H7 (cell line): Measurements from ENCODE around the gene CAPS. TPM values are rescaled to one million over a fixed set of nuclear protein-coding genes. Genes with fewer than 3 reads are reported as not detected.

Experiments
- DNase-seq: peaks from one replicate; pipeline ENCODE4 v3.0.0; 2012
- H3K27me3 ChIP-seq: 2 replicates; pipeline ENCODE4 v1.6.0; 2011; ENCODE audit warnings: mild to moderate bottlenecking, low read length; ENCODE audit not compliant: control insufficient read depth, insufficient read depth
- H3K36me3 ChIP-seq: replicated peaks from 2 replicates; pipeline ENCODE4 v1.5.1; 2011; ENCODE audit warnings: low read length; ENCODE audit not compliant: control insufficient read depth, insufficient read depth
- H3K4me3 ChIP-seq: 2 replicates; pipeline ENCODE4 v1.5.1; 2011; ENCODE audit warnings: low read depth, mild to moderate bottlenecking, control low read depth, low read length, moderate library complexity; ENCODE audit not compliant: insufficient read depth
- total RNA-seq: library from RNA; depleted of rRNA; stranded (reverse); fragments of >200 nt; shearing (Covaris generic); gene quantifications from 2 replicates; pipeline ENCODE4 v1.2.3, GENCODE V29; 2014

Gene CAPS
- total RNA-seq, 1 experiment from 2014 or later: 2.2 TPM

DNA sequence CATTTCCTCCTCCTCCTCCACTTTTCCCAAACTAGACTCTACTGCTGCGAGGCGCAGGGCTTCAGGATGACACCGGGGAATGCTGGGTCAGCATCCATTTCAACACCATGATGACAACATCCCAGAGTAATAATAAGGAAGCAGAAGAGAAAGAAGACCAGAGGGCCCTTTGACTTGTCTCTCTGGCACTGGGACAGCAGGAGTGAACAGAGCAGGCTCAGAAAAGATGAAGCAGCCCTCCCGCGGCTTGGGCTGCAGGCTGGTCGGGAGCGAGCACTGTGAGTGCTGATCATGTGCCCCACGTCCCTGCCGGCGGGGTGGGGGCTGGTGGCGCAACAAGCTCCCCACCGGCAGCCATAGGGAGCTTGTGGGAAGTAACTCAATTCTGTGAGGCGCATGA is 33.4 kb downstream of the CAPS start:
- H3K27me3 ChIP-seq: no peaks in the 10 kb centered on the region
- DNase-seq: no peak
- H3K36me3 ChIP-seq: no peaks in the 10 kb centered on the region; the same call in 1 of the 2 replicates
- no peak overlapping the region for H3K4me3 ChIP-seq

DNA sequence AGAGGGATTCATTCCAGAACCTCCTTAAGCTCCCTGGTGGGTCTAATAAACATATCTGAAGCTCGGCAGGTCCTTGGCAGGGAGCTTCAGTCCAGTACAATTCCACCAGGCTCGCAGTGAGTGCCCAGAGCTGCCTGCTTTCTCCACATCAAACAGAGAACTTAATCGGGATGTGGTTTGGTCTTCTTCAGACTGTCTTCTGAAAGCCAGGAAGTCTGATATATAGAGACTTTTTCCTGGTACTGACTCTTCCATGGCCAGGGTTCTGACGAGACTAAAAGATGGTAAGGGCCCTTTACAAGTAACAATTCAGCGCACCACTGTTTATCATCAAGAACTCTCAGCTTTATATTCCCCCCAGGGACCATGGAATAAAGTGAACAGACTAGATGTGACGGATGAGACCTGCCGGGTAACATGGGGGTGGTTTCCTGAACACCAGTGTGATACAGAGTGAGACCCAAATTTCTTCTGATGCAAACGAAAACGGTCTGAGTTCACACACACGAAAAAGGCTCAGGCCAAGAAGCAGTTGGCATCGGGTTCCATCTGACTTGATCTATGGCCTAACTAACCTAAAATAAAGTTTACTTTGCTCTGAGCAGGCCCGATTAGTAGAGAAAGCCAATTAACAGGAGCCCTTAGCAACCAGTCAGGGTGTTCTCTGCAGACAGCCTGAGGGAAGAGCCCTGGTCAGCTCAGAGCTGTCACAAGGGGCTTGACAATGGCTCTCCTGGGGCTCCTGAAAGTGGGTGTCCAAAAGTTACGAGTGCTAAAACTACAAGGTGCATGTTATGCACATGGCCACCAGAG is 34.9 kb downstream of the CAPS start:
- DNase-seq: no peak
- Histone ChIP-seq H3K36me3 (no peaks in the 10 kb centered on the region; the same call in 1 of the 2 replicates), H3K27me3 (no peaks in the 10 kb centered on the region), H3K4me3 (no peak overlapping the region)

- DNase-seq: no peak
Observed at GRCh38 chr19:5949792-5950305, 35.8 kb downstream of the CAPS start.

DNA sequence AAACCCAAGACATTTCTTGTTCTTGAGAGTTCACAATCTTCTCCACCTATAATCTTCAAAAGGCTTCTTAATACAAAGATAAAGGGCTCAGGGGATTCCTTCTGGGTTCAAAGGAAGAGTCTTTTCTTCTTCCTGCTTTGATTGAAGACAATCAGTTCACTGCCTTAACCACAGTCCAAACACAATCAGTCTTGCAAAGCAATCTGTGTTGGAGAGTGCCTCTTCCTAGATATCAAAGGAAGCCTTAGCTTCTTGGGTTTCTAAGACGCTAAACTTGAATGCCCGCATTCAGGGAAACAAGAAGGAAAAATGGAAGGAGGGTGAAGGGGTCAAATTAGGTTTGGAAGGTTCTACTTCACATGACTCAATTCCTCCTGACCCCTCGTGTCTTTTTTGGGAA is 36.7 kb downstream of the CAPS start:
- H3K36me3 ChIP-seq: no peaks in the 10 kb centered on the region; the same call in 1 of the 2 replicates
- H3K27me3 ChIP-seq: no peaks in the 10 kb centered on the region
- H3K4me3 ChIP-seq: no peak overlapping the region
- no peak for DNase-seq

More at GRCh38 chr19:5949792-5950305, 35.8 kb downstream of the CAPS start:
- Histone ChIP-seq H3K27me3 (no peaks in the 10 kb centered on the region), H3K4me3 (no peak overlapping the region), H3K36me3 (no peaks in the 10 kb centered on the region; the same call in 1 of the 2 replicates)

DNA sequence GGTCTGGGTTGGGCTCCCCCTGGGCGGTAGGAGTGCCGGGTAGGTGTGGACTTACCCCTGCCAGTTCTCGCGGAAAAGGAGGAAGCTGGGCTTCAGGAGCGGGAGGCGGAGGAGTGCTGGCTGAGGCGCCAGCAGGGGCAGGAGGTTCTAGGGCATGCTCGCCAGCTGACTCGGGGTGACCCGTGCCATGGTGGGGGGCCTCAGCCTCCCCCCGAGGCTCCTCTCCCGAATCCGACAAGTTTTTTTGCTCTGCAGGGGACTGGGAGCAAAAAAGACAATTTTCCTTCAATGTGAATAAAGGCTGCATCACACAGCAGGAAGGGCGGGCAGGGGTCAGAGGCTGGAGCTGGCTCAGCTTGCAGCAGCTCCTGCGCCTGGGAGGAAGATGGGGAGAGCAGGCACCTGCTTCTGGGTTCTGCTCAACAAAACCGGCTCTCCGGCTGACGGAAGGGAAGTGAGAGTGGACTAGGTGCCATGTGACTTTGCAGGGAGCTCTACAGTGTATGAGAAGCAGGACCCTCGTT is 37.3 kb downstream of the CAPS start:
- Histone ChIP-seq H3K27me3 (no peaks in the 10 kb centered on the region), H3K4me3 (no peak overlapping the region), H3K36me3 (no peaks in the 10 kb centered on the region)
- peak; percentile 85 for DNase-seq

GRCh38 chr19:5952193-5953029 is 38.4 kb downstream of the CAPS start:
- Histone ChIP-seq H3K27me3 (no peaks in the 10 kb centered on the region), H3K36me3 (no peaks in the 10 kb centered on the region), H3K4me3 (no peak overlapping the region)
- DNase-seq: no peak

GRCh38 chr19:5953030-5953589 is 39.1 kb downstream of the CAPS start:
- Histone ChIP-seq H3K4me3 (no peak overlapping the region), H3K36me3 (no peaks in the 10 kb centered on the region), H3K27me3 (no peaks in the 10 kb centered on the region)
- no peak for DNase-seq

DNA sequence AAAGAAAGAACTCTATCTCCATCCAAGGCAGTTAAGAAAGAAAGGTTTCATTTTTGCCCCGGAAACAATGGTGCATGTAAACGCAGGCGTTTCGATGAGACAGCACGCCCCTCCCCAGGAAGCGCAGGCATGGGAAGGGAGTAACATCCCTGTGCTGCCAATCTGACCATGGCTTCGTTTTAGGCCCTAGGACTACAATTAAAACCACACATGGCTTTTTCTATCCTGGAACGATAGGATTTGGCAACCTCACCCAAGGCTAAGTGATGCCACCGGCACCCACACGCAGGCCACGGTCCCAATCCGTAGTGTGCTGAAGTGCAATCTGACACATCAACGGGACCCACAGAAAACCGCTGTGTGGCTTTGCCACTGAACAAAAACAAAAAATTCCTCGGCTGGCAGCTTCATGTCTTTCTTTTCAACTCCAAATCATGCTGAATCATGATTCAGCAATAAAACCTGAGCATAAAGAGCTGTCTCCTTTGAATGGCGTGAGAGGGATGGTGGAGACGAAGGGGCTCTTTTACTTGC is 39.7 kb downstream of the CAPS start:
- no peak overlapping the region for H3K4me3 ChIP-seq
- H3K27me3 ChIP-seq: no peaks in the 10 kb centered on the region
- H3K36me3 ChIP-seq: no peaks in the 10 kb centered on the region
- no peak for DNase-seq

DNA sequence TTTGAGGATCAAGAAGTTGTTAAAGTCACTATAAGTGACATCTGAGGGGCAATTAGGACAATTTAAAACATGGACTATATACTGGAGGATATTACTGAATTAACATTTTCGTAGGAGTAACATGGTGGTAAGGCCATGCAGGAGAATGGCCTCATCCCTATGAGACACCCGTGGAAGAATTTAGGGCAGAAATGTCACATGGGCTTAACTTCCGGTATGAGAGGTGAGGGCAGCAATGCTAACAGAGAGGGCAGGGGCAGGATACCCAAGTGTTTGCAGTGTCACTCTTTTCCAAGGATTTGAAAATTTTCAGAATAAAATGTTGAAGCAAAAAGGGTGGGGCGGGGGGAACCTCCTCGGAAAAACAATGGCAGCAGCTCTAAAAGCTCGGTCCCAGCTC is 40.2 kb downstream of the CAPS start:
- no peaks in the 10 kb centered on the region for H3K36me3 ChIP-seq
- H3K27me3 ChIP-seq: no peaks in the 10 kb centered on the region
- H3K4me3 ChIP-seq: no peak overlapping the region

DNA sequence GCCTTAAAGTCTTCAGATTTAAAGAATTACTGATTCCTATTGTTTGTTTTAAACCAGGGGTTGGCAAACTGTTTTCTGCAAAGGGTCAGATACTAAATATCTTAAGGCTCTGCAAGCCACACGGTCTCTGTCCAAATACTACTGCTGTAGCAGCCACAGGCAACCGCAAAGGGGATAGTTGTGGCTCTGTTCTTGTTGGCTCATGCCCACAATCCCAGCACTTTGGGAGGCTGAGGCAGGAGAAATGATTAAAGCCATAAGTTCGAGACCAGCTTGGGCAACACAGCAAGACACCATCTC is 41.5 kb downstream of the CAPS start:
- Histone ChIP-seq H3K27me3 (no peaks in the 10 kb centered on the region), H3K4me3 (no peak overlapping the region), H3K36me3 (no peaks in the 10 kb centered on the region)
- no peak for DNase-seq

More for the DNA sequence above, 40.2 kb downstream of the CAPS start:
- DNase-seq: no peak

DNA sequence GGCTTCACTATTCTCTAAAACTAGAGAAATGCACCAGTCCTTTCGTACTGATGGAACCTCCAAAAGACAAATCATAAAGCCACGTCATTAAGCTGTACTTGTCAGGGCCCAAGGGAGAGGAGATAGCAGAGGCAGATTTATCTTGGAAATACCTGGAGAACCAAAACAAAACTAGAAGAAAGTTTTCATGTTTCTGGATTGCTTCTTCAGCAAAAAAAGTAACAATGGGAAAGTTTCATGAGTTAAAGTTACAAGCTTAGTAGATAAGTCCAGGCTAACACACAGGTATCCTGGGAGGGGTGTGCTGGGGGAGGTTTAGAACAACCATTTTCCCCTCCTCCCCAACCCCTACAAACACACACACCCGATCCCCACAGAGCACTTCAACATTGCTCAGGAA is 42.3 kb downstream of the CAPS start:
- H3K4me3 ChIP-seq: no peak overlapping the region
- DNase-seq: no peak
- H3K27me3 ChIP-seq: no peaks in the 10 kb centered on the region
- H3K36me3 ChIP-seq: no peaks in the 10 kb centered on the region

GRCh38 chr19:5956728-5957127 is 42.7 kb downstream of the CAPS start:
- Histone ChIP-seq H3K36me3 (no peaks in the 10 kb centered on the region), H3K4me3 (no peak overlapping the region), H3K27me3 (no peaks in the 10 kb centered on the region)
- DNase-seq: no peak

DNA sequence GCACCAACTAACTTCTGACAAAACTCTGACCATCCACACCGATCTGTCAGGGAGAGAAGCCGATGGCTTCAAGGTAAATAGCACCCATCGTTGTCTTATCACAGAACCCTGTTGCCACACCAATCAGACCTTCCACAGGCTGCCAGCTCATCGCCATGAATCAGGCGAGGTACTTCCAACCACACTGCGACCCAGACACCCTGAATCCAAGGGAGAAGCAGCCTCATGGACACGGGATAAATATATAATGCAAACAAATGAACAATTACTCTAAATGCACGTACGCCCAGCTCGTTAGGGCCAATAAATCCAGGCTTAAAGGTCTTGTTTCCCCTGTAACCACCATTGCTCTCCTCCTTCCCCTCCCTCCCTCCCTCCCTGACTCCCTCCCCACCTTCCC is 43.1 kb downstream of the CAPS start:
- Histone ChIP-seq H3K4me3 (no peak overlapping the region), H3K36me3 (no peaks in the 10 kb centered on the region), H3K27me3 (no peaks in the 10 kb centered on the region)
- peak; percentile 47 for DNase-seq

- peak; percentile 60 for DNase-seq
- no peaks in the 10 kb centered on the region for H3K36me3 ChIP-seq
- H3K27me3 ChIP-seq: no peaks in the 10 kb centered on the region
- H3K4me3 ChIP-seq: no peak overlapping the region
Observed at GRCh38 chr19:5958074-5958850, 44.2 kb downstream of the CAPS start.
